Endothelial cell of umbilical vein (primary cell): ENCODE measurements around the gene ACYP2. TPM values are rescaled to one million over a fixed set of nuclear protein-coding genes. Genes with fewer than 3 reads are reported as not detected.

Experiments used
- BruUV-seq: library from RNA; stranded (reverse); fragments of 400-500 nt; replicated peaks from 2 replicates; lab custom pipeline; 2021; lab: Mats Ljungman, UMichigan
- CTCF ChIA-PET: fragments of 300-600, 350-600 bp; sonication (Branson Sonifier 250); formaldehyde crosslinking; loops from one replicate; lab custom pipeline; 2021; ENCODE audit warnings: antibody characterized with exemption, inconsistent platforms; lab: Charles Lee
- POLR2A ChIA-PET: fragments of 300-600, 350-600 bp; sonication (Branson Sonifier 250); formaldehyde crosslinking; loops from one replicate; lab custom pipeline; 2021; ENCODE audit warnings: antibody characterized with exemption, inconsistent platforms; lab: Charles Lee
- DNase-seq: peaks from one replicate; pipeline ENCODE4 v3.0.0-alpha.2; 2011; ENCODE audit warnings: low read depth, low spot score
- FAIRE-seq: peaks from 2 replicates; lab custom pipeline; 2011; peaks lifted over from hg19 to GRCh38; lab: Jason Lieb, UNC
- H2AFZ ChIP-seq: 2 replicates; pipeline ENCODE4 v1.6.0; 2012; ENCODE audit warnings: low read depth, low read length, control low read depth, inconsistent platforms
- H3K27ac ChIP-seq: 2 replicates; pipeline ENCODE4 v1.5.1; 2011; ENCODE audit warnings: low read depth, mild to moderate bottlenecking, control low read depth, low read length, moderate library complexity; ENCODE audit not compliant: insufficient read depth
- H3K27me3 ChIP-seq, 2 experiments: 2 replicates each; pipeline versions ENCODE4 v1.6.0 to v1.6.1; 2011; ENCODE audit warnings: low read length in 2 of 2, mixed read lengths in 1 of 2; ENCODE audit not compliant: control insufficient read depth in 2 of 2, insufficient read depth in 2 of 2
- H3K36me3 ChIP-seq, 2 experiments: 2 replicates in 1 of 2; 3 replicates in 1 of 2; pipeline ENCODE4 v1.5.1; 2011; ENCODE audit warnings: low read length in 2 of 2, mild to moderate bottlenecking in 1 of 2, moderate library complexity in 1 of 2; ENCODE audit not compliant: control insufficient read depth in 2 of 2, insufficient read depth in 2 of 2; ENCODE audit errors: extremely low read depth in 1 of 2
- H3K4me1 ChIP-seq: 3 replicates; pipeline ENCODE4 v1.5.1; 2011; ENCODE audit warnings: mild to moderate bottlenecking, low read length; ENCODE audit not compliant: control insufficient read depth, insufficient read depth; ENCODE audit errors: extremely low read depth
- H3K4me2 ChIP-seq: 2 replicates; pipeline ENCODE4 v1.6.1; 2011; ENCODE audit warnings: low read length, control low read depth, mixed read lengths; ENCODE audit not compliant: insufficient read depth
- H3K4me3 ChIP-seq, 3 experiments: fragments of 200-600 bp in 1 of 3; sonication (generic), shearing (Covaris generic) in 1 of 3; replicated peaks in 1 of 3; 2 replicates each; pipeline ENCODE4 v1.5.1; 2011 to 2016; ENCODE audit warnings: control low read depth in 3 of 3, low read length in 3 of 3, mild to moderate bottlenecking in 2 of 3, inconsistent platforms in 1 of 3, low read depth in 1 of 3, moderate library complexity in 1 of 3; ENCODE audit not compliant: insufficient read depth in 1 of 3
- H3K79me2 ChIP-seq: 2 replicates; pipeline ENCODE4 v1.6.0; 2012; ENCODE audit warnings: low read length, inconsistent platforms; ENCODE audit not compliant: control insufficient read depth, insufficient read depth
- H3K9ac ChIP-seq: replicated peaks from 2 replicates; pipeline ENCODE3; 2011; ENCODE audit warnings: low read length, control low read depth; ENCODE audit not compliant: insufficient read depth; ENCODE audit errors: extremely low read depth
- H3K9me1 ChIP-seq: replicated peaks from 3 replicates; pipeline ENCODE4 v1.6.0; 2011; ENCODE audit warnings: mild to moderate bottlenecking, low read length; ENCODE audit not compliant: control insufficient read depth, insufficient read depth; ENCODE audit errors: extremely low read depth
- H3K9me3 ChIP-seq: replicated peaks from 2 replicates; pipeline ENCODE4 v1.5.1; 2012; ENCODE audit warnings: low read length, inconsistent platforms; ENCODE audit not compliant: control insufficient read depth, insufficient read depth
- H4K20me1 ChIP-seq: replicated peaks from 2 replicates; pipeline ENCODE3; 2011; ENCODE audit warnings: mild to moderate bottlenecking, low read length; ENCODE audit not compliant: control insufficient read depth, insufficient read depth; ENCODE audit errors: extremely low read depth
- CTCF ChIP-seq, 2 donors: IDR thresholded peaks; 1 replicate in 1 of 2; 2 replicates in 1 of 2; pipeline ENCODE4 v1.5.1; 2011; ENCODE audit warnings: low read length in 2 of 2, mild to moderate bottlenecking in 2 of 2, moderate library complexity in 2 of 2, control low read depth in 1 of 2, inconsistent platforms in 1 of 2, low read depth in 1 of 2; ENCODE audit not compliant: insufficient read depth in 1 of 2; ENCODE audit errors: extremely low read depth in 1 of 2
- EZH2 ChIP-seq: IDR thresholded peaks from 2 replicates; pipeline ENCODE4 v1.6.1; 2012; ENCODE audit warnings: borderline replicate concordance, low read depth, mild to moderate bottlenecking, moderate library complexity, low read length, inconsistent platforms; ENCODE audit not compliant: severe bottlenecking
- FOS ChIP-seq: IDR thresholded peaks from 2 replicates; pipeline ENCODE4 v1.6.1; 2011; ENCODE audit warnings: mild to moderate bottlenecking, low read length, moderate library complexity, borderline replicate concordance; ENCODE audit not compliant: insufficient read depth
- GATA2 ChIP-seq: IDR thresholded peaks from 2 replicates; pipeline ENCODE4 v1.7.0; 2011; ENCODE audit warnings: low read depth, mild to moderate bottlenecking, moderate library complexity, mixed read lengths, low read length; ENCODE audit not compliant: insufficient read length, insufficient read depth
- JUN ChIP-seq: IDR thresholded peaks from 2 replicates; pipeline ENCODE4 v1.6.1; 2011; ENCODE audit warnings: borderline replicate concordance, low read depth; ENCODE audit not compliant: insufficient read length, insufficient read depth
- MAX ChIP-seq: IDR thresholded peaks from 2 replicates; pipeline ENCODE4 v1.6.1; 2011; ENCODE audit not compliant: insufficient read depth, insufficient read length
- MYC ChIP-seq: IDR thresholded peaks from one replicate; pipeline ENCODE4 v1.6.1; 2011; ENCODE audit warnings: mild to moderate bottlenecking, low read depth, low read length
- POLR2A ChIP-seq: IDR thresholded peaks from 2 replicates; pipeline ENCODE4 v1.6.1; 2012; ENCODE audit warnings: low read depth, mild to moderate bottlenecking, control low read depth, low read length
- POLR2AphosphoS5 ChIP-seq: IDR thresholded peaks from 2 replicates; pipeline ENCODE4 v1.6.1; 2012; ENCODE audit warnings: low read depth, mild to moderate bottlenecking, control low read depth, low read length, moderate library complexity; ENCODE audit not compliant: insufficient read depth
- dilution Hi-C: fragments of 300-500 bp; cut with MboI; formaldehyde crosslinking; loops from one replicate; pipeline ENCODE4 v1.15.0; 2019; ENCODE audit warnings: low sequenced_read_pairs; ENCODE audit not compliant: extremely low pct_ligation_motif_present
- intact Hi-C: fragments of 100-400 bp; cut with micrococcal nuclease; formaldehyde crosslinking; loops from one replicate; pipeline ENCODE4 v1.10.0; 2022
- polyA plus RNA-seq, 4 experiments: library from polyadenylated mRNA; depleted of rRNA in 3 of 4; stranded (reverse) in 3 of 4; unstranded in 1 of 4; fragments of >200 nt; gene quantifications; 2 replicates each; pipeline versions ENCODE4 v1.2.1 to v1.2.3, GENCODE V29; 2011 to 2012; ENCODE audit warnings: missing spikeins in 1 of 4
- total RNA-seq: library from RNA; stranded (reverse); gene quantifications from 2 replicates; pipeline ENCODE4 v1.2.3, GENCODE V29; 2021

The ACYP2 gene
- total and polyA plus RNA-seq, 2 donors (not counting 3 experiments of a cell fraction or from before 2014, with no cell fraction given), result 3.9 to 7.9 TPM

GRCh38 chr2:54227798-54228197 is 112.4 kb downstream of the ACYP2 start:
- CTCF ChIA-PET, result interaction anchor here (1.2 to 1.6 kb wide), 2 partner anchors 21 to 477 kb away, joined by 3 to 4 read pairs; no protein-coding TSS in a partner anchor
- POLR2A ChIA-PET, result no interaction called here
- dilution Hi-C loops, result no loop called here
- no peak for FAIRE-seq
- H3K9ac ChIP-seq, result no peak overlapping the region
- no peak for DNase-seq
- H3K79me2 ChIP-seq, result no peaks in the 10 kb centered on the region
- no peak overlapping the region for H3K27ac ChIP-seq
- no peaks in the 10 kb centered on the region for H3K9me3 ChIP-seq
- no peak overlapping the region for H2AFZ ChIP-seq
- H3K4me2 ChIP-seq, result no peak overlapping the region
- H4K20me1 ChIP-seq, result no peaks in the 10 kb centered on the region
- no peak overlapping the region for H3K4me3 ChIP-seq
- H3K9me1 ChIP-seq, result no peaks in the 10 kb centered on the region
- BruUV-seq, result no TSS peak
- intact Hi-C loops, result loop anchor here (5.0 kb wide), 1 partner anchor 75 kb away; no protein-coding TSS in a partner anchor
- H3K27me3 ChIP-seq, result no peaks in the 10 kb centered on the region
- H3K4me1 ChIP-seq, result peaks cover 8% of the 10 kb centered on the region
- TF ChIP-seq CTCF (IDR thresholded peaks at IDR 0.05; ENCODE audit: extremely low read depth in 1 of 2, insufficient read depth in 1 of 2, low read depth in 1 of 2, low read length in 2 of 2) (no peak), FOS (no peak), JUN (no peak), EZH2 (no peak), POLR2AphosphoS5 (no peak), POLR2A (no peak), MYC (no peak), MAX (no peak), GATA2 (no peak)
- H3K36me3 ChIP-seq, result no peaks in the 10 kb centered on the region
